HG03460 (cell line): ENCODE data around the gene DCLK1.

Source experiments
- ATAC-seq: cut with Tn5 transposase; IDR thresholded peaks from one replicate; pipeline ENCODE4 v1.9.1; 2021; ENCODE audit not compliant: unreplicated experiment

The DCLK1 gene

GRCh38 chr13:35765941-35766340 is 365.2 kb downstream of the DCLK1 start:
- ATAC-seq = no peak

GRCh38 chr13:35765366-35765765 is 365.8 kb downstream of the DCLK1 start:
- ATAC-seq = no peak

- ATAC-seq = no peak
These were observed 366.7 kb downstream of the DCLK1 start for GRCh38 chr13:35764326-35765015.

GRCh38 chr13:35763782-35764123 is 367.4 kb downstream of the DCLK1 start:
- no peak for ATAC-seq

GRCh38 chr13:35763060-35763781 is 368.0 kb downstream of the DCLK1 start:
- no peak for ATAC-seq

- ATAC-seq = no peak
These were observed 369.5 kb downstream of the DCLK1 start for GRCh38 chr13:35761440-35762252.

GRCh38 chr13:35760735-35761281 is 370.4 kb downstream of the DCLK1 start:
- no peak for ATAC-seq

- ATAC-seq = no peak
These were observed 383.6 kb downstream of the DCLK1 start for GRCh38 chr13:35747594-35747993.

- ATAC-seq = no peak
These were observed 386.5 kb downstream of the DCLK1 start for GRCh38 chr13:35744566-35745178.

- ATAC-seq = no peak
These were observed 387.0 kb downstream of the DCLK1 start for GRCh38 chr13:35744144-35744543.

GRCh38 chr13:35743165-35743564 is 388.0 kb downstream of the DCLK1 start:
- ATAC-seq = no peak

GRCh38 chr13:35741657-35742056 is 389.5 kb downstream of the DCLK1 start:
- no peak for ATAC-seq

GRCh38 chr13:35736876-35737275 is 394.3 kb downstream of the DCLK1 start:
- no peak for ATAC-seq

GRCh38 chr13:35733827-35734226 is 397.4 kb downstream of the DCLK1 start:
- ATAC-seq = no peak

- ATAC-seq = no peak
These were observed 398.6 kb downstream of the DCLK1 start for GRCh38 chr13:35732565-35732964.

- no peak for ATAC-seq
These were observed 399.7 kb downstream of the DCLK1 start for GRCh38 chr13:35731471-35731870.

- ATAC-seq = peak; percentile 74
These were observed 401.1 kb downstream of the DCLK1 start for GRCh38 chr13:35729926-35730627.

- no peak for ATAC-seq
These were observed 403.3 kb downstream of the DCLK1 start for GRCh38 chr13:35727881-35728280.

- ATAC-seq = no peak
These were observed 406.7 kb downstream of the DCLK1 start for GRCh38 chr13:35724446-35724845.

GRCh38 chr13:35723821-35724220 is 407.4 kb downstream of the DCLK1 start:
- ATAC-seq = no peak

- no peak for ATAC-seq
These were observed 408.1 kb downstream of the DCLK1 start for GRCh38 chr13:35723053-35723461.
